Hematopoietic multipotent progenitor cell treated with erythropoietin and hydrocortisone succinate and interleukin-3 and kit ligand, for 17 days (in vitro differentiated cells): Measurements from ENCODE around the gene GRWD1.

Experiments
- DNase-seq: peaks from one replicate; pipeline ENCODE4 v3.0.0-alpha.2; 2015; ENCODE audit warnings: low spot score

Gene GRWD1

GRCh38 chr19:48498595-48499311 lies 53.0 kb downstream of the GRWD1 start:
- DNase-seq: no peak

DNA sequence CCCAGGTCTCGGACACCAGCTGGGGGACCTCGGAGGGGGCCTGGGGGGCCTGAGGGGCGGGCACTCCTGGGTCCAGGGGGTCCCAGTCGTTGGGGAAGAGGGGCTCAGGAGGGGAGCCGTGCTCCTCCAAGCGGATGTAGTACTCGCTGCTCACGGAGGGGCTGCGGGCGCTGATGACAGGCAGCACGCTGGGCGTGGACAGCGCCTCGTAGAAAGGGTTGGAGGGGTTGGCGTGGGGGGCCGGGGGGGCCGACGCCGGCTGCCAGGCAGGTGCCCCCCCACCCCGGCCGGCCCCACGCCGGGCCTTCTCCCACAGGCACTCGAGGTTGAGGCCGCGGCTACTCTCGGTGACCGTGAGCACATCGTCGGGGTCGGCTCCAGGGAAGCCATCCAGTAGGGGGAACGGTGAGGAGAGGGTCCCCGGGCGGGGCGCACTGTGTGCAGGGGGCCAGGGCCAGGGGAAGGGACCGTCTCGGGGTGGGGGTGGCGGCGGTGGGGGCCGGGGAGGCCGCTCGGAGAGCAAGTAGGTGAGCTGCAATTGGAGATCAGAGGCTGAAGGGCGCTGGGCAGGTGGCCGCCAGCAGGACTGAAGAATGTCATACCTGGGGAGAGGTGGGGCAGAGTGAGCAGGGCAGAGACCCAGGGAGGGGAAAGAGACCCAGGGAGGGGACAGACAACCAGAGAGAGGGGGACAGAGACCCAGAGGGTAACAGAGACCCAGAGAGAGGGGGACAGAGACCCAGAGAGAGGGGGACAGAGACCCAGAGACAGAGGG lies 53.7 kb downstream of the GRWD1 start:
- no peak for DNase-seq

DNA sequence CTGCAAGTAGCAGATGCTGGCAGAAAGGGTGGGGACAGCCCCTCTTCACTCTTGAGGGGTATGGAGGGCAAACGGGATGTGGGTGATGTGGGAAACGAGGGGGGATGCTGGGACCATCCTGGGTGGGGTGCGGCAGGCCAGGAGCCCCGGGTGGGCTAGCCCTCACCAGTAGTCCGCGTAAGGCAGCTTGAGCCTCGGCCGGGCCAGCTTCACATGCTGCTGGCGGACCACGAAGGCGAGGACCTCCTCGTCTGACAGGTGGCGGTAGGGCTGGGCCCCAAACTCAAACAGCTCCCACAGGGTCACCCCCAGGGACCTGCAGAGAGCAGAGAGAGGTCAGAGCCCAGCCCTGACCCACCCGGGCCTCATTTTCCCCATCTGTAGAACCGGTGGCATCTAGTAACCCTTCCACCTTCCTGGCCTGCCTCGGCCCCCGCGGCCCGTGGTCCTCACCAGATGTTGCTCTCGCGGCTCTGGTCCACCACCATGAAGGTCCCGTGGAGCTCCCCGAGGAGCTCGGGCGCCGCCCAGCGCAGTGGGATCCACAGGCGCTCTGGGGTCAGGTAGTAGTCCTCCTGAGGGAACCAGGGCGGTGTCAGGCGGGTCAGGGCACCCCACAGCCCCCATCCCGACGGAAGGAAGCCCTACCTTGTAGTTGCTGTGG lies 55.2 kb downstream of the GRWD1 start:
- DNase-seq: no peak

GRCh38 chr19:48501494-48502349 lies 55.9 kb downstream of the GRWD1 start:
- DNase-seq: peak; percentile 15

DNA sequence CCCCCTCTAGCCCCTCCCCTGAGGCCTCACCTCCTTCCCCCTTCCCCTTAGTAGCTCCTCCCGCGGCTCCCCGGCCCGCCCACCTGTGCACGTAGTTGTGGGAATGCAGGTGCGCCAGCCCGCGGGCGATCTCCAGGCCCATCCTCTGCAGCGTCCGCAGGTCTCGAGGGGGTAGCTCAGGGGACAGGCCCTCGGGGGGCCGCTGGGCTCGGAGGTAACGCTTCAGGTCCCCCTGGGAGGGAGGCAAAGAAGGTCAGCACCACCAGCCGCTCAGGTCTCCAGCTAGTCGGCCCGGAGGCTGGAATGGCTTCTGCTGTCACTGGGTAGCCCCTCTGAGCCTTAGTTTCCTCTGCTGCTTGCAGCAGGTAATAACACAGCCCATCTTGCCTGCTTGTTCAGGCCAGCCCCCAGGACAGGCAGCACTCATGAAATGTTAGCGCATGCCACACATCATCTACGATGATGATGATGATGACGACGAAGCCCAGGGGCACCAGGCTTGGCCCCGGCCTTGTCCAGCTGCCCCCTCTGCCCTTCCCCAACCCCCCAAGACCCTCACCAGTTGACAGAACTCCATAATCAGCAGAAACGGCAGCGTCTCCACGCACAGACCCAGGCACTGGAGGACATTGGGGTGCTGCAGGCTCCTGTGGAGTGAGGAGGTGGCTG lies 56.7 kb downstream of the GRWD1 start:
- no peak for DNase-seq

GRCh38 chr19:48506138-48506733 lies 60.5 kb downstream of the GRWD1 start:
- DNase-seq: peak; percentile 45
